Peyer's patch (tissue), 4 donors: ENCODE results near the gene ATRIP.

ENCODE experiments used
- POLR2A ChIP-seq, 2 donors: fragments of 450-650 bp; IDR thresholded peaks; one replicate each; pipeline ENCODE4 v1.5.1; 2017; ENCODE audit warnings: antibody characterized with exemption in 2 of 2, mild to moderate bottlenecking in 2 of 2, moderate library complexity in 2 of 2
- TF ChIP-seq, protein P1 (sequence below), 6 experiments: fragments of 450-650 bp in 4 of 6; fragments of 200-600 bp in 2 of 6; sonication (generic) in 1 of 6; IDR thresholded peaks; one replicate each; pipeline ENCODE4 v1.5.1; 2017 to 2019; ENCODE audit warnings: antibody characterized with exemption in 6 of 6, mild to moderate bottlenecking in 3 of 6, moderate library complexity in 1 of 6

GRCh38 chr3:48511551-48511950 is 65.0 kb downstream of the ATRIP start:
- TF ChIP-seq, protein P1, sequence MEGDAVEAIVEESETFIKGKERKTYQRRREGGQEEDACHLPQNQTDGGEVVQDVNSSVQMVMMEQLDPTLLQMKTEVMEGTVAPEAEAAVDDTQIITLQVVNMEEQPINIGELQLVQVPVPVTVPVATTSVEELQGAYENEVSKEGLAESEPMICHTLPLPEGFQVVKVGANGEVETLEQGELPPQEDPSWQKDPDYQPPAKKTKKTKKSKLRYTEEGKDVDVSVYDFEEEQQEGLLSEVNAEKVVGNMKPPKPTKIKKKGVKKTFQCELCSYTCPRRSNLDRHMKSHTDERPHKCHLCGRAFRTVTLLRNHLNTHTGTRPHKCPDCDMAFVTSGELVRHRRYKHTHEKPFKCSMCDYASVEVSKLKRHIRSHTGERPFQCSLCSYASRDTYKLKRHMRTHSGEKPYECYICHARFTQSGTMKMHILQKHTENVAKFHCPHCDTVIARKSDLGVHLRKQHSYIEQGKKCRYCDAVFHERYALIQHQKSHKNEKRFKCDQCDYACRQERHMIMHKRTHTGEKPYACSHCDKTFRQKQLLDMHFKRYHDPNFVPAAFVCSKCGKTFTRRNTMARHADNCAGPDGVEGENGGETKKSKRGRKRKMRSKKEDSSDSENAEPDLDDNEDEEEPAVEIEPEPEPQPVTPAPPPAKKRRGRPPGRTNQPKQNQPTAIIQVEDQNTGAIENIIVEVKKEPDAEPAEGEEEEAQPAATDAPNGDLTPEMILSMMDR (IDR thresholded peaks at IDR 0.05), result no peak
- no peak for TF ChIP-seq POLR2A (IDR thresholded peaks at IDR 0.05)
